SK-N-SH treated with all-trans-retinoic acid at 6 μM for 48 hours (cell line): ENCODE measurements around the gene UHRF1.

Experiments
- ATAC-seq: fragments of 200-7000 bp; cut with Tn5 transposase; 3 replicates; pipeline ENCODE4 v1.9.1; 2020; ENCODE audit warnings: mild to moderate bottlenecking, moderate library complexity
- ARNTL ChIP-seq: fragments of 450-650 bp; formaldehyde crosslinking; IDR thresholded peaks from 2 replicates; pipeline ENCODE4 v1.5.0; 2020; ENCODE audit warnings: low read depth, mild to moderate bottlenecking, moderate library complexity, borderline replicate concordance
- BACH2 ChIP-seq: fragments of 250-450 bp; sonication (Bioruptor Pico); IDR thresholded peaks from 2 replicates; pipeline ENCODE4 v1.9.0; 2021; ENCODE audit warnings: mild to moderate bottlenecking, borderline replicate concordance
- CREB5 ChIP-seq: fragments of 250-450 bp; sonication (Bioruptor Pico); IDR thresholded peaks from 2 replicates; pipeline ENCODE4 v1.5.1; 2020; ENCODE audit warnings: low read depth, mild to moderate bottlenecking, moderate library complexity
- CSDC2 ChIP-seq: fragments of 250-450 bp; sonication (Bioruptor Pico); IDR thresholded peaks from 2 replicates; pipeline ENCODE4 v1.5.0; 2020; ENCODE audit warnings: mild to moderate bottlenecking, moderate library complexity
- CSRNP3 ChIP-seq: fragments of 250-450 bp; sonication (Bioruptor Pico); IDR thresholded peaks from 2 replicates; pipeline ENCODE4 v1.5.1; 2021; ENCODE audit warnings: mild to moderate bottlenecking, moderate library complexity
- ESRRG ChIP-seq: fragments of 250-450 bp; sonication (Bioruptor Pico); IDR thresholded peaks from 2 replicates; pipeline ENCODE4 v1.6.1; 2021; ENCODE audit warnings: mild to moderate bottlenecking
- GLIS3 ChIP-seq: fragments of 250-450 bp; sonication (Bioruptor Pico); IDR thresholded peaks from 2 replicates; pipeline ENCODE4 v1.5.0; 2020; ENCODE audit warnings: mild to moderate bottlenecking, moderate library complexity
- ISL1 ChIP-seq: fragments of 250-450 bp; sonication (Bioruptor Pico); IDR thresholded peaks from 2 replicates; pipeline ENCODE4 v2.1.2; 2022; ENCODE audit warnings: mild to moderate bottlenecking, moderate library complexity
- OSR1 ChIP-seq: fragments of 250-450 bp; sonication (Bioruptor Pico); IDR thresholded peaks from 2 replicates; pipeline ENCODE4 v1.8.0; 2022; ENCODE audit warnings: moderate library complexity, mild to moderate bottlenecking, inconsistent platforms
- PATZ1 ChIP-seq: fragments of 250-450 bp; sonication (Bioruptor Pico); IDR thresholded peaks from 2 replicates; pipeline ENCODE4 v1.8.0; 2020; ENCODE audit warnings: mild to moderate bottlenecking, moderate library complexity, borderline replicate concordance
- POU6F1 ChIP-seq: fragments of 250-450 bp; sonication (Bioruptor Pico); IDR thresholded peaks from 2 replicates; pipeline ENCODE4 v1.8.0; 2021; ENCODE audit warnings: low read depth, mild to moderate bottlenecking, moderate library complexity, borderline replicate concordance
- PPARA ChIP-seq: fragments of 250-450 bp; sonication (Bioruptor Pico); IDR thresholded peaks from 2 replicates; pipeline ENCODE4 v1.5.0; 2020; ENCODE audit warnings: mild to moderate bottlenecking, borderline replicate concordance
- RARB ChIP-seq: fragments of 250-450 bp; sonication (Bioruptor Pico); IDR thresholded peaks from 2 replicates; pipeline ENCODE4 v1.8.0; 2021; ENCODE audit warnings: mild to moderate bottlenecking, moderate library complexity
- SNAI2 ChIP-seq: fragments of 250-450 bp; sonication (Bioruptor Pico); IDR thresholded peaks from 2 replicates; pipeline ENCODE4 v1.5.0; 2020; ENCODE audit warnings: mild to moderate bottlenecking, moderate library complexity
- TCF4 ChIP-seq: fragments of 250-450 bp; sonication (Bioruptor Pico); IDR thresholded peaks from 2 replicates; pipeline ENCODE4 v1.8.0; 2021; ENCODE audit warnings: mild to moderate bottlenecking, moderate library complexity, borderline replicate concordance
- TOX ChIP-seq: fragments of 250-450 bp; sonication (Bioruptor Pico); IDR thresholded peaks from 2 replicates; pipeline ENCODE4 v1.8.0; 2021; ENCODE audit warnings: mild to moderate bottlenecking, moderate library complexity, borderline replicate concordance
- TSHZ2 ChIP-seq: fragments of 250-450 bp; sonication (Bioruptor Pico); IDR thresholded peaks from 2 replicates; pipeline ENCODE4 v1.5.0; 2020; ENCODE audit warnings: mild to moderate bottlenecking, moderate library complexity
- ZC3H10 ChIP-seq: fragments of 250-450 bp; sonication (Bioruptor Pico); IDR thresholded peaks from 2 replicates; pipeline ENCODE4 v1.5.1; 2021; ENCODE audit warnings: mild to moderate bottlenecking, moderate library complexity
- ZFP3 ChIP-seq: fragments of 250-450 bp; sonication (Bioruptor Pico); IDR thresholded peaks from 2 replicates; pipeline ENCODE4 v1.5.0; 2020; ENCODE audit warnings: mild to moderate bottlenecking, moderate library complexity
- ZFP30 ChIP-seq: fragments of 450-650 bp; formaldehyde crosslinking; IDR thresholded peaks from 2 replicates; pipeline ENCODE4 v1.5.0; 2022; ENCODE audit warnings: mild to moderate bottlenecking, moderate library complexity
- ZNF565 ChIP-seq: fragments of 450-650 bp; formaldehyde crosslinking; conservative IDR thresholded peaks from 2 replicates; pipeline ENCODE4 v1.5.0; 2020; ENCODE audit warnings: low read depth, mild to moderate bottlenecking, moderate library complexity
- ZNF70 ChIP-seq: fragments of 450-650 bp; formaldehyde crosslinking; IDR thresholded peaks from 2 replicates; pipeline ENCODE4 v1.5.0; 2020; ENCODE audit warnings: mild to moderate bottlenecking, moderate library complexity
- ZNF8 ChIP-seq: fragments of 450-650 bp; formaldehyde crosslinking; IDR thresholded peaks from 2 replicates; pipeline ENCODE4 v1.5.0; 2020; ENCODE audit warnings: mild to moderate bottlenecking, moderate library complexity

UHRF1 gene

GRCh38 chr19:4902796-4903195 is 6.5 kb upstream of the UHRF1 start, which contains the start of gene ARRDC5:
Gene ARRDC5 (minus strand): TSS chr19:4902896. CDS start chr19:4902825, 71 bp downstream.
- TF ChIP-seq PATZ1 (CRISPR knock-in tag), result no peak
- TF ChIP-seq GLIS3 (CRISPR knock-in tag), result no peak
- no peak for TF ChIP-seq ARNTL (CRISPR knock-in tag)
- TF ChIP-seq POU6F1 (CRISPR knock-in tag), result no peak
- TF ChIP-seq SNAI2 (CRISPR knock-in tag), result no peak
- no peak for TF ChIP-seq TCF4
- TF ChIP-seq RARB (CRISPR knock-in tag), result no peak
- TF ChIP-seq ZC3H10 (CRISPR knock-in tag), result no peak
- ATAC-seq, result no peak

- no peak for ATAC-seq
- no peak for TF ChIP-seq ZC3H10 (CRISPR knock-in tag)
- TF ChIP-seq POU6F1 (CRISPR knock-in tag), result no peak
- TF ChIP-seq CSDC2, result no peak
- no peak for TF ChIP-seq TSHZ2 (CRISPR knock-in tag)
- TF ChIP-seq GLIS3 (CRISPR knock-in tag), result no peak
- TF ChIP-seq TOX (CRISPR knock-in tag), result no peak
- no peak for TF ChIP-seq ARNTL (CRISPR knock-in tag)
- TF ChIP-seq ZFP30 (CRISPR knock-in tag), result no peak
- TF ChIP-seq TCF4, result no peak
- TF ChIP-seq RARB (CRISPR knock-in tag), result no peak
- no peak for TF ChIP-seq ZNF8
- TF ChIP-seq CREB5 (CRISPR knock-in tag), result no peak
- TF ChIP-seq ZFP3 (CRISPR knock-in tag), result no peak
- TF ChIP-seq OSR1 (CRISPR knock-in tag), result no peak
- TF ChIP-seq ZNF565 (CRISPR knock-in tag), result no peak
- no peak for TF ChIP-seq ESRRG
- TF ChIP-seq ISL1 (CRISPR knock-in tag), result no peak
- TF ChIP-seq BACH2 (CRISPR knock-in tag), result no peak
- TF ChIP-seq ZNF70 (CRISPR knock-in tag), result no peak
Measured at GRCh38 chr19:4904481-4904880, 4.8 kb upstream of the UHRF1 start.

GRCh38 chr19:4906963-4907362 is 2.3 kb upstream of the UHRF1 start:
- no peak for ATAC-seq
- no peak for TF ChIP-seq ZNF565 (CRISPR knock-in tag)
- no peak for TF ChIP-seq CREB5 (CRISPR knock-in tag)
- TF ChIP-seq ZNF8, result no peak
- TF ChIP-seq GLIS3 (CRISPR knock-in tag), result no peak
- no peak for TF ChIP-seq ZFP30 (CRISPR knock-in tag)
- no peak for TF ChIP-seq CSRNP3
- no peak for TF ChIP-seq TOX (CRISPR knock-in tag)
- no peak for TF ChIP-seq PPARA
- TF ChIP-seq TSHZ2 (CRISPR knock-in tag), result no peak
- no peak for TF ChIP-seq BACH2 (CRISPR knock-in tag)
- no peak for TF ChIP-seq ISL1 (CRISPR knock-in tag)
